Activated gamma-delta T cell treated with anti-CD3 and anti-CD28 coated beads, Interleukin-2, amount 50 U/mL, for 16 hours (primary cell): ENCODE results near the gene ABCC5.
"Not testable (repeated sequence)": the region's sequence is repeated elsewhere in the genome, so short reads cannot be mapped to it uniquely, and the experiment has no call there.

Source experiments
- DNase-seq: peaks from one replicate; pipeline ENCODE4 v3.0.0-alpha.2; 2020; ENCODE audit warnings: low read depth

ABCC5 gene

GRCh38 chr3:184017672-184018423 lies at the start of gene ABCC5:
ABCC5 (minus strand) TSS chr3:184017884; CDS start chr3:184014392, 3,492 bp downstream.
- peak; percentile 69 for DNase-seq

- DNase-seq = no peak
Observed at GRCh38 chr3:184066211-184066610, 48.5 kb upstream of the ABCC5 start.

GRCh38 chr3:184062637-184063036 lies 45.0 kb upstream of the ABCC5 start:
- DNase-seq = no peak

- DNase-seq = no peak
Observed at GRCh38 chr3:184059424-184059823, 41.7 kb upstream of the ABCC5 start.

- no peak for DNase-seq
Observed at GRCh38 chr3:184058029-184058428, 40.3 kb upstream of the ABCC5 start.

- DNase-seq = no peak
Observed at GRCh38 chr3:184052767-184053166, 35.1 kb upstream of the ABCC5 start, which contains the start of gene HTR3C. HTR3C (plus strand) TSS chr3:184053047; CDS start chr3:184053081, 34 bp downstream.

- DNase-seq = no peak
Observed at GRCh38 chr3:184050217-184050847, 32.6 kb upstream of the ABCC5 start.

GRCh38 chr3:184045995-184046394 lies 28.3 kb upstream of the ABCC5 start:
- DNase-seq = no peak

GRCh38 chr3:184042617-184043016 lies 24.9 kb upstream of the ABCC5 start:
- no peak for DNase-seq

GRCh38 chr3:184040010-184040409 lies 22.3 kb upstream of the ABCC5 start:
- DNase-seq = no peak

- DNase-seq = no peak
Observed at GRCh38 chr3:184039414-184039813, 21.7 kb upstream of the ABCC5 start.

GRCh38 chr3:184038307-184038706 lies 20.6 kb upstream of the ABCC5 start:
- DNase-seq = not testable (repeated sequence)

GRCh38 chr3:184037816-184038215 lies 20.1 kb upstream of the ABCC5 start:
- DNase-seq = no peak

- DNase-seq = no peak
Observed at GRCh38 chr3:184031187-184031792, 13.6 kb upstream of the ABCC5 start, which contains the start of gene HTR3D. HTR3D (plus strand) TSS chr3:184031742; CDS start chr3:184031742, 0 bp downstream.

- DNase-seq = no peak
Observed at GRCh38 chr3:184030536-184030935, 12.9 kb upstream of the ABCC5 start.

- DNase-seq = no peak
Observed at GRCh38 chr3:184029443-184029842, 11.8 kb upstream of the ABCC5 start.

GRCh38 chr3:184028275-184028890 lies 10.7 kb upstream of the ABCC5 start:
- not testable (repeated sequence) for DNase-seq

- not testable (repeated sequence) for DNase-seq
Observed at GRCh38 chr3:184025256-184025655, 7.6 kb upstream of the ABCC5 start.

- DNase-seq = no peak
Observed at GRCh38 chr3:184022323-184022722, 4.6 kb upstream of the ABCC5 start.

GRCh38 chr3:184018424-184018973 lies 815 bp upstream of the ABCC5 start:
- no peak for DNase-seq

GRCh38 chr3:184016811-184017671 lies 643 bp downstream of the ABCC5 start:
- peak; percentile 14 for DNase-seq
